ENCODE data around the gene DNM1.
"Not testable (repeated sequence)": the region's sequence is repeated elsewhere in the genome, so short reads cannot be mapped to it uniquely, and the experiment has no call there.

The DNM1 gene

GRCh38 chr9:128276574-128277270, 73.5 kb downstream of the DNM1 start:
- DNase-seq (ENCODE audit: low spot score): no peak

- not testable (repeated sequence) for DNase-seq (ENCODE audit: low spot score)
Observed at GRCh38 chr9:128279088-128280073, 76.2 kb downstream of the DNM1 start.

GRCh38 chr9:128280084-128280622, 77.0 kb downstream of the DNM1 start:
- no peak for DNase-seq (ENCODE audit: low spot score)

GRCh38 chr9:128282500-128282899, 79.3 kb downstream of the DNM1 start:
- DNase-seq (ENCODE audit: low spot score): no peak

GRCh38 chr9:128285033-128285784, 82.0 kb downstream of the DNM1 start:
- peak; percentile 34 for DNase-seq (ENCODE audit: low spot score)

GRCh38 chr9:128286440-128286839, 83.3 kb downstream of the DNM1 start:
- DNase-seq (ENCODE audit: low spot score): no peak

GRCh38 chr9:128288273-128289004, 85.3 kb downstream of the DNM1 start:
- no peak for DNase-seq (ENCODE audit: low spot score)

- DNase-seq (ENCODE audit: low spot score): no peak
Observed at GRCh38 chr9:128292009-128292408, 88.8 kb downstream of the DNM1 start.

GRCh38 chr9:128293091-128293490, 89.9 kb downstream of the DNM1 start:
- no peak for DNase-seq (ENCODE audit: low spot score)

- DNase-seq (ENCODE audit: low spot score): no peak
Observed at GRCh38 chr9:128294142-128294541, 91.0 kb downstream of the DNM1 start.

GRCh38 chr9:128296340-128297220, 93.4 kb downstream of the DNM1 start:
- DNase-seq (ENCODE audit: low spot score): no peak

- no peak for DNase-seq (ENCODE audit: low spot score)
Observed at GRCh38 chr9:128297221-128297773, 94.1 kb downstream of the DNM1 start.

GRCh38 chr9:128298535-128299482, 95.6 kb downstream of the DNM1 start:
- DNase-seq (ENCODE audit: low spot score): no peak

GRCh38 chr9:128304136-128304970, 101.2 kb downstream of the DNM1 start:
- DNase-seq (ENCODE audit: low spot score): no peak

Measured in germinal center (tissue), 1 donor.